Neural progenitor cell (in vitro differentiated cells): ENCODE data around the gene NCS1.

Source experiments
- EZH2 ChIP-seq: fragments of 200-600 bp; sonication (generic); IDR thresholded peaks from 2 replicates; pipeline ENCODE4 v1.6.1; 2017; ENCODE audit warnings: antibody characterized with exemption, mild to moderate bottlenecking, moderate library complexity
- EZH2phosphoT487 ChIP-seq: fragments of 200-600 bp; sonication (generic); IDR thresholded peaks from 2 replicates; pipeline ENCODE4 v1.6.1; 2017; ENCODE audit warnings: antibody characterized with exemption
- TF ChIP-seq, protein P1 (sequence below): fragments of 200-600 bp; sonication (generic); IDR thresholded peaks from 2 replicates; pipeline ENCODE4 v1.5.1; 2017; ENCODE audit warnings: antibody characterized with exemption, mild to moderate bottlenecking

DNA sequence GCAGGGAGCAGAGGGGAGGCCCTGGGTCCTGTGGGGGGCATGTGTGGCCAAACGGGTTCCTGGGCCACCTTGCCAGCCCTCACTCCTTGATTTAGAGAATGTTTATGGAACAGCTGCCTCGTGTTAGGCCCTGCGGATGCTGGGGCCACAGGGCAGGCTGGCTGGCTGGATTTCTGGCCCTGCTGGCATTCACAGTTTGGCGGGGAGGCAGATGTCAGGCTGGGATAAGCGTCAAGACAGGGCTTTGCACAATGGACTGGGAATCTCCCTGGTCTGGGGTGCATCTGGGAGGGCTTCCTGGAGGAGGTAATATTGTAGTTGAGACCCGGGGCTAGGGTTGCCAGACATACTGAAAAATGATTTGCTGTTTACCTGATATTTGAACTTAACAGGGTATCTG is 13.8 kb downstream of the NCS1 start:
- TF ChIP-seq, protein P1, sequence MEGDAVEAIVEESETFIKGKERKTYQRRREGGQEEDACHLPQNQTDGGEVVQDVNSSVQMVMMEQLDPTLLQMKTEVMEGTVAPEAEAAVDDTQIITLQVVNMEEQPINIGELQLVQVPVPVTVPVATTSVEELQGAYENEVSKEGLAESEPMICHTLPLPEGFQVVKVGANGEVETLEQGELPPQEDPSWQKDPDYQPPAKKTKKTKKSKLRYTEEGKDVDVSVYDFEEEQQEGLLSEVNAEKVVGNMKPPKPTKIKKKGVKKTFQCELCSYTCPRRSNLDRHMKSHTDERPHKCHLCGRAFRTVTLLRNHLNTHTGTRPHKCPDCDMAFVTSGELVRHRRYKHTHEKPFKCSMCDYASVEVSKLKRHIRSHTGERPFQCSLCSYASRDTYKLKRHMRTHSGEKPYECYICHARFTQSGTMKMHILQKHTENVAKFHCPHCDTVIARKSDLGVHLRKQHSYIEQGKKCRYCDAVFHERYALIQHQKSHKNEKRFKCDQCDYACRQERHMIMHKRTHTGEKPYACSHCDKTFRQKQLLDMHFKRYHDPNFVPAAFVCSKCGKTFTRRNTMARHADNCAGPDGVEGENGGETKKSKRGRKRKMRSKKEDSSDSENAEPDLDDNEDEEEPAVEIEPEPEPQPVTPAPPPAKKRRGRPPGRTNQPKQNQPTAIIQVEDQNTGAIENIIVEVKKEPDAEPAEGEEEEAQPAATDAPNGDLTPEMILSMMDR, result no peak
- TF ChIP-seq EZH2 (no peak), EZH2phosphoT487 (no peak)
